HG02970 (cell line): ENCODE measurements around the gene PARM1.
"Not testable (repeated sequence)": the region's sequence is repeated elsewhere in the genome, so short reads cannot be mapped to it uniquely, and the experiment has no call there.

Experiments used
- ATAC-seq: cut with Tn5 transposase; IDR thresholded peaks from one replicate; pipeline ENCODE4 v1.9.1; 2021; ENCODE audit warnings: mild to moderate bottlenecking, moderate library complexity, moderate number of reproducible peaks; ENCODE audit not compliant: unreplicated experiment, low FRiP score

The PARM1 gene

DNA sequence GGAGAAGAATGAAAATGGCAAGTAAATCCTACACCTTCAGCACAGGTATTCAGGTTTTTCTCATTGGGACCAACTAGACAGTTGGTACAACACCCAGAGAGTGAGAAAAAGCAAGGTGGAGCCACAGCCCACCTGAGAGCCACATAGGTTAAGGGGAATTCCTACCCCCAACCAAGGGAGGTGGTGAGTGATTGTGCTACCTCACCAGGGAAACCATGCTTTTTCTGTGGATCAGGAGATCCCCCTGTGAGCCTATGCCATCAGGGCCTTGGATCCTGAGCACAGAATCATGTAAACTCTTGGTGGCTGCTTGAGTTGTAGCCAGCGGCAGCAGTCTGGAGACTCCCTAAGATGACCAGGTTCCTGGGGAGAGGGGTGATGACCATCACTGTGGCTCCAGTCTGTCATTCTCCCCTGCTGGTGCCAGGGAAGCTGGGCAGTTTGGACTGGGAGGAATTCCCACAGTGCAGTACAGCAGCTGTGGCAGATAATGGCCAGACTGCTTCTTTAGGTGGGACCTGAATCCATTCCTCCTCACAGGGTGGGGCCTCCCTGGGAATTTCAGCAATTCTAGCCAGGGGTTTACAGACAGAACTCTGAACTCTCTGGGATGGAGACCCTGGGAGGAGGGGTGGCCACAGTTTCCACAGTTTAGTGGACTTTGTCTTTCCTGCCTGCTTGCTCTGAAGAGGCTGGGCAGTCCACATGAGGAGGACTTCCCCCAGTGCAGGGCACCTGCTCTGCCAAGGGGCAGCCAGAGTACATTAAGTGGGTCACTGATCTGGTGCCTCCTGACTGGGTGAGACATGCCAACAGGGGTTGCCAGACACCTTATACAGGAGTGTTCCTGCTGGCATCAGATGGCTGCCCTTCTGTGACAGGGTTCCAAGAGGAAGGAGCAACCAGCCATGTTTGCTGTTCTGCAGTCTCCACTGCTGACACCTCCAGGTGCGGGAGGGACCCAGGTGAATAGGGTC, 43.2 kb downstream of the PARM1 start:
- ATAC-seq = no peak

DNA sequence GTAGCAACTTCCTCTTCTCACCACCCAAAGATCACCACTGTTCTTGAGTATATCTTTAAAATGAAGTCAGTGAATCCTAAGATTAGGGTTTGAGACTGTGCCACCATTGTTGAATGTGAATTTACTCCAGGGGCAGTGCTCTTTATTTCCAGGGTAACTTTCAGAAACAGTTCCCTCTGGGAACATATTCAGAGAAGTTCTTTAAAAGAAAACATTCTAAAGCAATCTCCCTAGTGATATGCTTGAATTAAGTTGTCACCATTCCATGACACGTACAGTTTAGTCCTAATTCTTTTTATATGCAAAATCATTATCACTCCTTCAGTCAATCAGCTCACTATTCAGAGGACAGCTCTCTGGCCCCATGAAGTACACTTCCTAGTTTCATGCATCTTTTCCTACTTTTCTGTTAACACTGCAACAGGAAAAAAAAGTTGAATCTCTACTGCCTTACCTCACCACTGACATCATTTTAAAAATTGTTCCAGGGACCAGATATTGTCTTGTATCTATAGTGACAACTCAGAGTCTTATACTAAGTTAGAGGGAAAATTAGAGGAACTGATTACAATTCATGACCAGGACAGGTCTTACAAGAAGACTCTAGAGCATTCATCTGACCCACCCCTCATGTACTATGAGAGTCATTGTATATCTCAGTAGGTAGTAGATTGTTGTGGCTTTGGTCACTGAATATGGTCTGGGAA, 49.8 kb downstream of the PARM1 start:
- no peak for ATAC-seq

DNA sequence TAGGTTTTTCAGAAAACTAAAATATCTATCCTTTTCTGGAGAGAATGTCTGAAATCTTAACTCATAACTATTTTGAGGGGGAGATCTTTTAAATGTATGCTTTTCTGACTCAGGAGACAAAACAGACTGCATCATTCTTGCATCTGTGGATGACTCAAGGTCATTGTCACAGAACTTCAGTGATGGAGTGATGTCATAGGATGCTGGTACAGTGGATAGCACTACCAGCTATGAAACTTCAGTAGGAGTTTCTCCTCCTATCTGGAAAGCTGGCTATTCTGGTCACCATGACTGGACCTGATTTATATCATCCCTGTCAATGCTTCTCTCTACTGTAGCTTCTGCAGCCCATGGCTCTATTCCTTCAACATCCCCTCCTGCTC, 50.3 kb downstream of the PARM1 start:
- ATAC-seq = no peak

DNA sequence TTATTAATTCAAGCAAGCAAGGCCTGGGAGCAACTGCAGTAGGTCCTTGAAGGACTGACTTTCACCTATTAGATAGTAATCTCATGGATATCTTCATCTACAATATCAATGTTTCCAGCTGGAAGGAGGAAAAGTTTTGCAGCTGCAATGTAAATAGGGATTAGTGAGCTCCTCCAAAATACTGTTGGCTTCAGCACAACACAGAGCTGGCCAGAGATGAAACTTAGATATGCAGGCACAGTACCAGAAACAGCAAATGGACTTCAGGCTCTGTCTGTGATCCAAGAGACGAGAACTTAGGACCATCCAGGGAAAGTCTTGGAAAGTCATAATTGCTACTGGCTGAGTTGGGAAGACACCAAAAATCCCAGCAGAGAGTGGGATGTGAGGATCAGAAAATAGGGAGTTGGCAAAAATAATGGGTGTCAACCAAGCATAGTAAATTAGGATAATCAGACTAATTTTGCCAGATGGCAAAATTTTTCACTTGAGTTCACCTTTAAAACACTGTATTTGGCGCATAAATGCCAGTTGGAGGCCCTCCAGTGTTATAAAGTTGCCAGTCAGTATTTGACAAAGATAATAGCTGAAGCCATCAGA, 57.5 kb downstream of the PARM1 start:
- ATAC-seq = no peak

DNA sequence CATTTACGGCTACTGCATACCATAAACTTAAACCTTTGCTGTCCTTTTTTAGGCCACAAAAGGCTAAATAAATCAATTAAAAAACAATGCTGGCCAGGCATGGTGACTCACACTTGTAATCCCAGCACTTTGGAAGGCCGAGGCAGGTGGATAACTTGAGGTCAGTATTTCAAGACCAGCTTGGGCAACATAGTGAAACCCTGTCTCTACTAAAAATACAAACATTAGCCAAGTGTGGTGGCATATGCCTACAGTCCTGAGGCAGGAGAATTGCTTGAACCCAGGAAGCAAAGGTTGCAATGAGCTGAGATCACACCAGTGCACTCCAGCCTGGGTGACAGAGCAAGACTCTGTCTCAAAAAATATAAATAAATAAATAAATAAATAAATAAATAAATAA, 61.5 kb downstream of the PARM1 start:
- not testable (repeated sequence) for ATAC-seq

DNA sequence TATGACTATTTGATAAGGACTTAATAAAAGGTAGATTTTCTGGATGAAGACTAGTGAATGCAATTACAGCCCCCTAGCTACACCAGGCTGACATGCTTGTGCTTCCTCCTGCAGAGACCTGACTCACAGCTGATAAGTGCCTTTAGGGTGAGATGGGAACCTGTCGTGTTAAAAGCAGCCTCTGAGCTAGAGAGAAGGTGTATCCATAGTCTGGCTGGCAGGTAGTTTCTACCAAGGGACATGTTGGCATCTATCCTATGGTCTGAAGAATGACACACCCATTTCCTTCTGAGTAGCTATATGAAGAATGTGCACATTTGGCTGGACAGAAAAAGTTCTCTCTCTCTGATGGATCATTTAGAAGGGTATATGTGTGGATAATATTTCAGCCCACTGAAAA, 64.1 kb downstream of the PARM1 start:
- no peak for ATAC-seq

DNA sequence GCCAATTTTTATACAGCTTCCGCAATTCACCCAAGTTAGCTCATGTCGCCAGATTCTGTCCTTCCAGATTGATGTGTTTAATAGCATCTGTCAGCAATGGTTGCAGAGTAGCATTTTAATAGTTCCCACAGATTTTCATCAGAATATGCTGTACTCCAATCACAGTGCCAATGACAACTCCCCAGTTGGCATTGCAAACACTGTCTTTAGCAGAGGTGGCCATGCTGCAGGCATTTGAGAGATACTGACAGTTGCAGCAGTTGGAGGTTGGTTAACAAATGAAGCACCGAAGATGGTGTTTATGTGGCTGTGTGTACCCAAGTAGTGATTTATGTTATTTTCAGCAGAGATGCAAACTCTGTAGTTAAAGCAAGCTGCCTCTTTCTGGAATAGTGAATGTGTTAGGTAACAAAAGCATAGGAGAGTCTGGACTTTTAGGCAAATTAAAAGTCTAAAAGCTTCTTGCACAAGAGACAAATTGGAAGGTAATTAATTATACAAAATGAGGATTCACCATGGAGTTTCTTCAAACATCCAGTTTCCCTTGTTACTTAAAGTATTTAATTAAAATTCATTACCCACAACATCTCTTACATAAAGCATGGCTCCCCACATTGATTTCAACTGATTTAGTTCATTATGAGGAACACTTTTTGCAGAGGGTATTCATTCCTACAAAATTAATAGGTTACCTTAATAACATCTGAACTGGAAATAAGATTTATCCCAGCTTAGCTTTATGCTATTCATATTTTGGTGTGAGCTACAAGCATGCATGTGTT, 65.2 kb downstream of the PARM1 start:
- no peak for ATAC-seq

DNA sequence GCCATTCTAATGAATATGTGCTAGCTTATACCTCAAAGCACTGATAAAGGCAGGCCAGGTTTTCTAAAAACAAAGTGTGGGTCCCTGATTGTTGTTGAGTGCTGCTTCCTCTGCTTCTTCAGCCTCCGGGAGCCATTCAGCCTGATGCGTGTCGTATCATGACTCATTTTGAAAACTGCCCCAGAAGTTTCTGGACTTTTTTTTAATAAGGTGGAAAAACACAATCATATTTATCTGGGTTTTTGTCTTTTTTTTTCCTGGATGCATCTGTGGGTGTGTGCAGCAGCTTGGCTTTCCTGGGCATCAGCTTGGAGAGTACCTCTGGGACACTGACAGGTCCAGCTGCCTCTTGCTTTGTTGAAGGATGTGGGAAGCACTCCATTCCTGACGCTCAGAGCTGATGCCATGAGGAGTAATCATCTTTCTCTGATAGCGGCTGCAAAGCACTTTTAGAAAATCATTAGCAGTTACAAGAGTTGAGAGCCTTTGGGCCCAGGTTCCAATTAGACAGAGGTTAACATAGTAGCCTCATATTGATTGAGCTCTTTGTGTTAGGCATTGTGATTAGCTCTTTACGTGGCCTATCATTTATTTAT, 66.9 kb downstream of the PARM1 start:
- ATAC-seq = no peak

DNA sequence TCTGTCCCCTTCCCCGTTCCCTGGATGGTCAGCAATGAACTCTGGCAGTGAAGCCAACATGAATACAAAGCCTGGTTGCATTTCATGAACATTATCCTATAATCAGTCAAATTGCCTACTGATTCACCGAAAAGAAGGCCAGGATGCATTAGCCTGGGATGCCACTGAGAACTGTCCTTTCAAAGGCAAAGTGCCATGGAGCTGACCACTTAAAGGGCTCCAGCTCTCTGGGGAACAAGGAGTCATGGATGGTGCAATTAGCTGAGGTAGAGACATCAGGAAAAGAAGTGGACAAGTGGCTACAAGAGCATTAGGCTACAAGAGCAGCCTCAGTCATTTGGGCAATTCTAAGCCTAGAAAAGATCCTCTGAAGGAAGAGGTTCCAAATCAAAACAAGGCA, 69.0 kb downstream of the PARM1 start:
- no peak for ATAC-seq

DNA sequence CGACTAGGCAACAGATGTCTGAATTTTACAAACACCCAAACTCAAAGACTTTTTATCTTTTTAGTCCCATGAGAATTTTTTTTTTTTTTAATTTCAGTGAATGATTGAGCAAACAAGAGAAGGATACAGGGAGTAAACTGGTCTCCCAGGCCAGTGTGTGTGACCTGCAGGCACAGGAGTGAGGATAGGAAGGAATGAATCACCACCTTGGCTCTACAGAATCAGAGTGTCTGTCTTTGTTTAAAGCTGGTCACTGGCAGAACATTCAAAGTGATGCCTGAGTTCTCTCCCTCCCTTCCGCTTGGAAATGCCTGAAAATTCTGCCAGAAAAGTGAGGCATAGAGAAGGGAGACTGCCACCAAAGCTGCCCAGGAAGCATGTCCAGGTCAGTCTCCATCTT, 69.5 kb downstream of the PARM1 start:
- ATAC-seq = no peak

DNA sequence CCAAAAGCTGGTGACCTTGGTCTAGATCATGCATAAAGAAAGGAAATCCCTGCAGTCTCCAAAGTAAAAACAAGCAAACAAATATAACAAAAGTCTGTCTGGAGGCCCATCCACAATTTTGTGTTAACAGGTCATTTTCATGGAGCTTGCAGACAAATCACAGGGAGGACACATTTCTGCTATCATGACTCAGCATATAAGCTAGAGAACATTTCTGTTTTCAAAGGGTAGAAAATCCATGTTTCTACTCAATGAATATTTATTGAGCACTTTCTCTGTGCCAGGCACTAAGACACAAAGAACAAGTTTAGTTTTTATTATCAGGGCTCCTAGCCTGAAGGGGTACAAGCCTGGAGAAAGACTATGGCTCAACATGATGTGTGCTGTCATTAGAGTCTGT, 71.1 kb downstream of the PARM1 start:
- ATAC-seq = no peak

DNA sequence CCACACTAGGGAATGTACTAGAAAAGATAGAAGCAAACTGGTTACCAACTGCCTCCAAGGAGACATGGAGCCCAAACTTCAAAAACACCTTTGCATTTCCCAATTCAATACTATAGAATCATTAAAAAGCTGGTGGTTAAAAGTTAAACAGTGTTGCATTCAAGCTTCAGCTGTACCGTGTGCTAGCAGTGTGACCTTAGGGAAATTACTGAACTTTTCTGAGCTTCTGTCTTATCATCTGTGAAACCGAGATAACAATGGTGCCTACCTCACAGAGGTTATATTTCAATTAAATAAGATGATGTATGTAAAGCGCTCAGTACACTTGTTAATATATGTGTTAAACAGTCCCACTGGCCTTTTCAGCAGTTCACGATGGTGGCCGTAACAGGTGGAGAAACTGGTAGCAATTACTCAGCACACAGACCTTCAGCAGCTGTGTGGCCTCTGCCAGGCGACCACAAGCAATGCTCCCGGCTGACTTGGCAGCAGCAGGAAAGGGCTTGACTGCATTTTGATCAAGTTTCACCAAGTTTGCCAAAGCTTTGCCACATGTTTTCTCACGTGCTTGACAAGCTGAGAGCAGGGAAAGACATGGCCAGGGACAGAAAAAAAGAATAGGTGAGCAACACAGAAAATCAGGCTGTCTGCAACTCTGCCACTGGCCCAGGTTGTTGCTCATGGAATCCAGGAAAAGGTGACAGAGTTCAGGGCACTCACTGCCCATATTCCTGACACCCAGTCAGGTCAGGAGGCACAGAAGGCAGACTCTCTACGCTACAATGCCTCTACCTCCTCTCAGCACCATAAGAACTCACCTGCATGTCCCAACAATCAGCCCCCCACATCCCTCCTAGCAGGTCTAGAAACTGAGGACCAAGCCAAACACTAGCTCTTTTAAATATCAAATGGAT, 72.1 kb downstream of the PARM1 start:
- ATAC-seq = no peak

DNA sequence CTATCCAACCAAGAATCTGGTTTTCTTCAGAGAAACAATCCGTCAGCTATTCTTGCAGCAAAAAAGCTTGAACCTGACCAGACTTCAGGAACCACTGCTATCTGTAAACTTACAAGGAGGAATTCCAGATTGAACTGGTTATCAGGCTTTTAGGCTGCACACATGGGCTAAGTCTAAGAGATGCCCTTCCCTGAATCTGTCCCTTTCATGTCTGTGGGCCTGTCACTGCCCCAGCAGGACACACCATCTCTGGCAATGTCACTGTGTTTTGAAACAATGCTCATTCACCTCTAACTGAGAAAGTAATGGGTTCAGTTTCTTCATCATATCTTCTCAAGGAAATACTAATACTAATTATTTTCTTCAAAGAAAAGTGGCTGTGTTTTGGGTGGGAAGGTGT, 72.8 kb downstream of the PARM1 start:
- no peak for ATAC-seq

DNA sequence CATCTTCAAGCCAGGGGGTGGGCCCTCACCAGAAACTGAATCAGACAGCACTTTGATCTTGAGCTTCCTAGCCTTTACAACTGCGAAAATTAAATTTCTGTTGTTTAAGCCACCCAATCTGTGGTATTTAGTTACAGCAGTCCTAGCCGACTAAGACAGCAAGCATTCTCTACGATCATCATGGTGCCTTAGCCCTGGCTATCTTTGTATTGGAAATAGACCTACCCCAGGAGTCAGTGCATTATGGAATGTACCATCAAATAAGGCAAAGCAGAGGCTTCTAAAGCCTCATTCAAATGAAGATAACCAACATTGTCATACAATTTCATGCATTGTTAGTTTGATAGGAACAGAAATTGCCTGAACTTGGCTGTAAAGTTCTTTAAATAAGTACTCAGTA, 75.0 kb downstream of the PARM1 start:
- ATAC-seq = no peak

DNA sequence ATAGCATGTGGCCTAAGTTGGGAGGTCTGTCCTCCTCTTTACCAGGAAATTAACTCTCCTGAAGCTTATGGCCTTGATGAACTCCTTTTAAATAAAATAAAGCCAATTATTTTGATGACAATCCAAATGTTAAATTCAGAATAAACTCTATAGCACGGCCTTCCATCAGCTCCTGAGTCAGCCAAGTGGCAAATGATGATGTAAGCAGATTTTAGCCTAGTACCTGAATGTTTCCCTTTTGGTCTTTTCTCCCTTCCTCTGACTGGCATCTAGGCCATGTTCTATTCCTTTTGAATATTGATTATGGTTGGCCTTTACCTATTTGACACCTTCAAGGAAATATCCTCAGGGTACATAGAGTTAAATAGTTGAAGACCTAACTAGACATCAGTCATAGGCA, 76.2 kb downstream of the PARM1 start:
- ATAC-seq = no peak

DNA sequence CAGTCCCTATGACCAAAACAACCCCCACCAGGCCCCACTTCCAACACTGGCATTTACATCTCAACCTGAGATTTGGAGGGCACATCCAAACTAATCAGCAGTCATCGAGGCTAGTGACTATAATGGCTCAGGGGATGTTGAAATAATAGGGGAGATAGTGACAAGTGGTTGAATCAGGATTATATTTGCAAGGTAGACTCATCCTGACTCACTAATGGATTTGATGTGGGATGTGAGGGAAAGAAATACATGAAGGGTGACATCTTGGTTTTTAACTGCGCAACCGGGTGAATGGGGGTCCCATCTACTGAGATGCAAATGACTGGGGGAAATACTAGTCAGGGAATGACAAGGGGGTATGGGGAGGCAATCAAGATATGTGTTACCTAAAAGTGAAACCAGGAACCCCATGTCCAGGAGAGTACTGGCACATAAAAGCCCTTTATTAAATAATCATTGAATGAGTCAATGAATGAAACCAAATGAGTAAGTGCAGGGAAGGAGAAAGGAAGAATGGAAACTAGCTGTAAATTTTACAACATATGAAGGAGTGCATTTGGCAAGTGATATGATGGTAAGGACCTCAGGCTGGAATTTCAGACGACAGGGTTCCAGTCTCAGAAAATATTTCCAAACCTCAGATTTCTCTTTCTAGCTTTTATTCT, 78.3 kb downstream of the PARM1 start:
- ATAC-seq = no peak

DNA sequence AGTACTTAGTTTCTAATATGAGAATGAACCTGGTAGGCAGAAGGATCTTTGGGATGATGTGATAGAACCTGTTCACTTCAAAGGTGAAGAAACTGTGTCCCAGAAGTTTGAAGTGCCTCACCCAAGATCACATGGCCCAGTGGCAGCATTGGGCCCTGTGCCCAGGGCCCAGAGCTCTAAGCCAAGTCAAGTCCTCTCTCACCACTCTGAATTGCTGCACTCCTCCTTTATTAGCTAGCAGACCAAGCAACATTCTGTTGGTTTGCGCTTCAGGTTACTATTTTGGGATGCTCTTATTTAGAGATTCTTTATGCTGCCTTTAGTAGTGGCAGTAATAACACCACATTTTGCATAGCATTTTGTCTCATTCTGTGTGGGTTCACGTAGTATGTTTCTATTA, 82.7 kb downstream of the PARM1 start:
- no peak for ATAC-seq

DNA sequence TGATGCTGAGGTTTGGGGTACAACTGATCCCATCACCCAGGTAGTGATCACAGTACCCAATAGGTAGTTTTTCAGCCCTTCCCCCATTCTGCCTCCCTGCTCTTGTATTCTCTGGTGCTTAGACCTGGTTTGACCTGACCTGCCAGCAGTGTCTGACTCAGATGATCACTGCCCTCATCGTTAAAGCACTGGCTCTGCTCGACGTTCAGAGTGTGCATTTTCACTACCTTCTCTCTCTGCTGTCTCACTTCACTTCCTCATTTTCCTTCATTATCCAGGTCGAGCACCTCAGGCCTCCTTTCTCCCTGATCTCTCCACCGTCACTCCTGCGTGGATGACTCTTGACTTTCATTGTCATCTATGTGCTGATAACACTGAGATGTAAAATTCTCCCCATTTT, 83.6 kb downstream of the PARM1 start:
- no peak for ATAC-seq
